ENCODE data around the gene PCNT.

PCNT gene

DNA sequence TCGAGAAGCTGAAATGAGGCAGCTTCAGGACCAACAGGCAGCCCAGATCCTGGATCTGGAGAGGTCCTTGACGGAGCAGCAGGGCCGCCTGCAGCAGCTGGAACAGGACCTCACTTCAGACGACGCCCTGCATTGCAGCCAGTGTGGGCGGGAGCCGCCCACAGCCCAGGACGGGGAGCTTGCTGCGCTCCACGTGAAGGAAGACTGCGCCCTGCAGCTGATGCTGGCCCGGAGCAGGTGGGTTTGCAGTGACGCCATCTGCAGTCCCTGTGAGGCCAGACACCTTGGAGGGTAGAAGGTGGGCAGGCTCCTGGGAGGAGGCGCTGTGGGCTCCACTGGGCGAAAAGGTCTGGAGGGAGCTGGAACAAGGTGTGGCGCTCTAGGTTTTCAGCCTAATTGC is 39.7 kb downstream of the PCNT start:
- peaks cover 4% of the 10 kb centered on the region for H4K20me1 ChIP-seq (ENCODE audit: insufficient read depth, low read length)
- H3K36me3 ChIP-seq (replicated peaks; ENCODE audit: low read depth, low read length) = peaks cover 28% of the 10 kb centered on the region
- H3K4me1 ChIP-seq (ENCODE audit: low read length) = peaks cover 9% of the 10 kb centered on the region
- no peaks in the 10 kb centered on the region for H3K79me2 ChIP-seq (ENCODE audit: low read length)
- TF ChIP-seq EZH2phosphoT487 (IDR thresholded peaks at IDR 0.05; ENCODE audit: low read depth) = no peak
- TF ChIP-seq CTCF (IDR thresholded peaks at IDR 0.05; ENCODE audit: low read depth, low read length) = no peak
- H3K9me3 ChIP-seq (ENCODE audit: insufficient read depth, low read length) = no peaks in the 10 kb centered on the region
- no peaks in the 10 kb centered on the region for H3K27me3 ChIP-seq (ENCODE audit: low read depth, low read length)
- H3K4me2 ChIP-seq (ENCODE audit: low read length) = no peak overlapping the region
- H2AFZ ChIP-seq (ENCODE audit: low read depth, low read length) = no peak overlapping the region
- no peak overlapping the region for H3K9ac ChIP-seq (ENCODE audit: low read length)
- H3K4me3 ChIP-seq (ENCODE audit: low read length) = no peak overlapping the region
- H3K27ac ChIP-seq (ENCODE audit: low read length) = no peak overlapping the region

GRCh38 chr21:46366091-46366490 is 42.1 kb downstream of the PCNT start:
- no peak overlapping the region for H3K27ac ChIP-seq (ENCODE audit: low read length)
- peaks cover 28% of the 10 kb centered on the region for H3K36me3 ChIP-seq (replicated peaks; ENCODE audit: low read depth, low read length)
- H3K4me3 ChIP-seq (ENCODE audit: low read length) = no peak overlapping the region
- H3K79me2 ChIP-seq (ENCODE audit: low read length) = peaks cover 6% of the 10 kb centered on the region
- no peak for TF ChIP-seq CTCF (IDR thresholded peaks at IDR 0.05; ENCODE audit: low read depth, low read length)
- H3K9ac ChIP-seq (ENCODE audit: low read length) = no peak overlapping the region
- no peak overlapping the region for H3K4me2 ChIP-seq (ENCODE audit: low read length)
- H3K27me3 ChIP-seq (ENCODE audit: low read depth, low read length) = no peaks in the 10 kb centered on the region
- no peaks in the 10 kb centered on the region for H3K9me3 ChIP-seq (ENCODE audit: insufficient read depth, low read length)
- no peak overlapping the region for H2AFZ ChIP-seq (ENCODE audit: low read depth, low read length)
- H4K20me1 ChIP-seq (ENCODE audit: insufficient read depth, low read length) = peaks cover 9% of the 10 kb centered on the region
- peaks cover 31% of the 10 kb centered on the region for H3K4me1 ChIP-seq (ENCODE audit: low read length)

DNA sequence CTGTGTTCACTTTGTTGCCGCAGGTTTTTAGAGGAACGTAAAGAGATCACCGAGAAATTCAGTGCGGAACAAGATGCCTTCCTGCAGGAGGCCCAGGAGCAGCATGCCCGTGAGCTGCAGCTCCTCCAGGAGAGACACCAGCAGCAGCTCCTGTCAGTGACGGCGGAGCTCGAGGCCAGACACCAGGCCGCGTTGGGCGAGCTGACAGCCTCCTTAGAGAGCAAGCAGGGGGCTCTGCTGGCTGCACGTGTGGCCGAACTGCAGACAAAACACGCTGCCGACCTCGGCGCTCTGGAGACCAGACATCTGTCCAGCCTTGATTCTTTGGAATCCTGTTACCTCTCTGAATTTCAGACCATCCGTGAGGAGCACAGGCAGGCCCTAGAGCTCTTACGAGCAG is 42.6 kb downstream of the PCNT start:
- Histone ChIP-seq H3K79me2 (ENCODE audit: low read length) (peaks cover 10% of the 10 kb centered on the region), H3K4me3 (ENCODE audit: low read length) (no peak overlapping the region), H3K36me3 (replicated peaks; ENCODE audit: low read depth, low read length) (peaks cover 26% of the 10 kb centered on the region), H2AFZ (ENCODE audit: low read depth, low read length) (no peak overlapping the region), H3K9me3 (ENCODE audit: insufficient read depth, low read length) (no peaks in the 10 kb centered on the region), H3K4me1 (ENCODE audit: low read length) (peaks cover 36% of the 10 kb centered on the region), H3K27me3 (ENCODE audit: low read depth, low read length) (no peaks in the 10 kb centered on the region), H3K27ac (ENCODE audit: low read length) (no peak overlapping the region), H3K4me2 (ENCODE audit: low read length) (no peak overlapping the region), H4K20me1 (ENCODE audit: insufficient read depth, low read length) (peaks cover 9% of the 10 kb centered on the region), H3K9ac (ENCODE audit: low read length) (no peak overlapping the region)
- TF ChIP-seq EZH2phosphoT487 (IDR thresholded peaks at IDR 0.05; ENCODE audit: low read depth) (no peak), CTCF (IDR thresholded peaks at IDR 0.05; ENCODE audit: low read depth, low read length) (no peak)

DNA sequence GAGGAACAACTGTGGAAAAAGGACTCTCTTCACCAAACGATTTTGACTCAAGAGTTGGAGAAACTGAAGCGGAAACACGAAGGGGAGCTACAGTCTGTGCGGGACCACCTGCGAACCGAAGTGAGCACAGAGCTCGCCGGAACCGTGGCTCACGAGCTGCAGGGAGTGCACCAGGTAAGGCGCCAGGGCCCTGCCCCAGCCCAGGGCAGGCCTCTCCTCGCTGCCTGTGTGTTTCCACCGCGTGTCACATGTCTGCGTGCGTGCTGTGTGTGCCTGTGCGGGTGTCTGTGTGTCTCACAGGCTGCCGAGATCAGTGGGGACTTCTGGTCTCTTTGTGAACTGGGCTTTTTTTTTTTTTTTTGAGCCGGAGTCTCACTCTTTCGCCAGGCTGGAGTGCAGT is 43.0 kb downstream of the PCNT start:
- Histone ChIP-seq H3K27ac (ENCODE audit: low read length) (no peak overlapping the region), H2AFZ (ENCODE audit: low read depth, low read length) (no peak overlapping the region), H3K36me3 (replicated peaks; ENCODE audit: low read depth, low read length) (peaks cover 29% of the 10 kb centered on the region), H3K4me1 (ENCODE audit: low read length) (peaks cover 40% of the 10 kb centered on the region), H4K20me1 (ENCODE audit: insufficient read depth, low read length) (peaks cover 13% of the 10 kb centered on the region), H3K4me2 (ENCODE audit: low read length) (no peak overlapping the region), H3K79me2 (ENCODE audit: low read length) (peaks cover 14% of the 10 kb centered on the region), H3K9ac (ENCODE audit: low read length) (no peak overlapping the region), H3K27me3 (ENCODE audit: low read depth, low read length) (no peaks in the 10 kb centered on the region), H3K9me3 (ENCODE audit: insufficient read depth, low read length) (no peaks in the 10 kb centered on the region), H3K4me3 (ENCODE audit: low read length) (no peak overlapping the region)
- no peak for TF ChIP-seq EZH2phosphoT487 (IDR thresholded peaks at IDR 0.05; ENCODE audit: low read depth)
- no peak for TF ChIP-seq CTCF (IDR thresholded peaks at IDR 0.05; ENCODE audit: low read depth, low read length)

All from OCI-LY3 (cell line).